Measurements from ENCODE around the gene PLPP6.

The PLPP6 gene
- 5.1 to 18.7 (median 7.9) reads per million in 9 experiments for total RNA-seq

- Mint-ChIP-seq H3K36me3 (ENCODE audit: insufficient read depth) (peaks cover 17% of the 10 kb centered on the region), H3K27me3 (no peaks in the 10 kb centered on the region), H3K27ac (peak within 1 kb of the TSS; percentile 95 to 96), H3K4me1 (ENCODE audit: low read depth in 2 of 2) (peaks cover 42 to 59% of the 10 kb centered on the region in 2 donors), H3K9me3 (peaks cover 0 to 2% of the 10 kb centered on the region in 2 donors), H3K4me3 (peak within 1 kb of the TSS; percentile 86 to 94)
- DNase-seq (peak; percentile 52 to 69 (median 54)), ATAC-seq (replicated peaks) (peak; percentile 66)
Observed at GRCh38 chr9:4662108-4662988, at the start of gene PLPP6. PLPP6 (plus strand) TSS chr9:4662294; CDS start chr9:4662376, 82 bp downstream.

DNA sequence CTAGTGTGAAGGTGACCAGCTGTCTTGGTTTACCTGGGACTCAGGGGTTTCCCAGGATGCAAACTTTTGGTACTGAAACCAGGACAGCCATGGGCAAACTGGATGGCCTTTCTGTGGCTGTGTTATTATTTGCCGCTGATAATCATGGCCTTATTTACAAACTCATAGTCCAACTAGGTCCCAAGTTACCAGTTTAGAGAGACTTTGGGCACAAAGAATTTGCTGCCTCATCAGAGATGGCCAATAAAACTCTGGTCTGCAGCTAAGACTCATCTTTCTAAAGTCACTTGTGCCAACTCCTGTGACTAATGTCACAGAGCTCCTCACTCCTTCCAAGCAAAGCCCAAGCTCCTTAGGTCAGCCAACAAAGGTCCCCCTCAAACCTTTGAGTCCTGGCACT, 47.5 kb upstream of the PLPP6 start:
- Mint-ChIP-seq H3K27me3 (no peaks in the 10 kb centered on the region), H3K4me3 (no peak overlapping the region), H3K36me3 (ENCODE audit: insufficient read depth) (peaks cover 2% of the 10 kb centered on the region), H3K27ac (no peak overlapping the region), H3K4me1 (ENCODE audit: low read depth in 2 of 2) (peaks cover 4 to 6% of the 10 kb centered on the region in 2 donors), H3K9me3 (peaks cover 0 to 2% of the 10 kb centered on the region in 2 donors)
- DNase-seq (no peak), ATAC-seq (replicated peaks) (no peak)

GRCh38 chr9:4615251-4615650, 46.8 kb upstream of the PLPP6 start:
- DNase-seq (no peak), ATAC-seq (replicated peaks) (no peak)
- no peak overlapping the region for H3K27ac Mint-ChIP-seq
- peaks cover 0 to 2% of the 10 kb centered on the region in 2 donors for H3K9me3 Mint-ChIP-seq
- H3K4me3 Mint-ChIP-seq, result no peak overlapping the region
- peaks cover 10 to 12% of the 10 kb centered on the region in 2 donors for H3K4me1 Mint-ChIP-seq (ENCODE audit: low read depth in 2 of 2)
- peaks cover 2% of the 10 kb centered on the region for H3K36me3 Mint-ChIP-seq (ENCODE audit: insufficient read depth)
- H3K27me3 Mint-ChIP-seq, result no peaks in the 10 kb centered on the region

- H3K9me3 Mint-ChIP-seq, result peaks cover 0 to 2% of the 10 kb centered on the region in 2 donors
- H3K4me3 Mint-ChIP-seq, result no peak overlapping the region
- no peak overlapping the region for H3K27ac Mint-ChIP-seq
- H3K4me1 Mint-ChIP-seq (ENCODE audit: low read depth in 2 of 2), result peaks cover 15 to 17% of the 10 kb centered on the region in 2 donors
- ATAC-seq (replicated peaks) (no peak), DNase-seq (no peak)
- H3K27me3 Mint-ChIP-seq, result no peaks in the 10 kb centered on the region
- peaks cover 2% of the 10 kb centered on the region for H3K36me3 Mint-ChIP-seq (ENCODE audit: insufficient read depth)
Observed at GRCh38 chr9:4615778-4616177, 46.3 kb upstream of the PLPP6 start.

DNA sequence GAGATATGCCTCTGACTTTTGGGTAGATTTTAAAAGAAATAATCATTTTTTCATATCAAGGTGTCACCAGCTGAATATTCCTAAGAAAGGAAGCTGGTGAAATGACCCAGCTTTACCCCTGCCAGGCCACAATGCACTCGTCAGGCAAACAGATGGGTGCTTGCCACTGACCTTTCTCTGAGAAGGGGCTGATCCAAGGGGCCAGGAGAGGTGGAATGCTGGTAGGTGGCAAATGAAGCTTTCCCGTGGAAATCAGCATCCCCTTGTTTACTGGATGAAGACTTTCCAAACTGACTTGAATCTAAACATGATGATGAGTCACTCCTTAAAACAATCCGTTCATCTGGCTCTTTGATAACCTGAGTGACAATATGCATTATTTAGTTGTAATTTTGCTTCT, 44.3 kb upstream of the PLPP6 start:
- ATAC-seq (replicated peaks), result no peak
- H3K27ac Mint-ChIP-seq, result no peak overlapping the region
- H3K36me3 Mint-ChIP-seq (ENCODE audit: insufficient read depth), result peaks cover 2% of the 10 kb centered on the region
- DNase-seq, result no peak
- no peak overlapping the region for H3K4me3 Mint-ChIP-seq
- H3K27me3 Mint-ChIP-seq, result no peaks in the 10 kb centered on the region
- H3K9me3 Mint-ChIP-seq, result no peaks in the 10 kb centered on the region
- H3K4me1 Mint-ChIP-seq (ENCODE audit: low read depth in 2 of 2), result peaks cover 16 to 18% of the 10 kb centered on the region in 2 donors

DNA sequence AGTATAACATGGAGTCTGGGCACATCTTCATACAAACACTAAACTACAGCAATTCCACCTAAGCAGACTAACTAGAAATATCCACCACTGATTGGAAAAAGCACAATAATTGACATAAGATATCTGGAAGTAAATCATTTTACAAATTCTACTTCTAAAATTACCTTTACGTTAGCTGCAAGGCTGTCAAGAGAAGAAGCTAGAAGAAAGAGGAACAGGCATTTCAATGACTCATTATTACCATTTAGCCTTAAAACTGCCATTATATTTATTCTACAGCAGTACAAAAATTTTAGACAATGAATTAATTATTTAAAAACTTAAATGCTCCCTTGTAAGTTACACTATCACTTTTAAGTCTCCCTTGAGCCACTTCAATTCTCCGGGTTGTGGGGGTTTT, 43.4 kb upstream of the PLPP6 start:
- Mint-ChIP-seq H3K27me3 (no peaks in the 10 kb centered on the region), H3K36me3 (ENCODE audit: insufficient read depth) (peaks cover 2% of the 10 kb centered on the region), H3K4me1 (ENCODE audit: low read depth in 2 of 2) (peaks cover 16 to 18% of the 10 kb centered on the region in 2 donors), H3K9me3 (no peaks in the 10 kb centered on the region), H3K27ac (no peak overlapping the region), H3K4me3 (peak overlapping the region in 1 of 2 donors; percentile 14)
- DNase-seq (no peak), ATAC-seq (replicated peaks) (no peak)

GRCh38 chr9:4620057-4620765, 41.9 kb upstream of the PLPP6 start:
- peaks cover 16 to 18% of the 10 kb centered on the region in 2 donors for H3K4me1 Mint-ChIP-seq (ENCODE audit: low read depth in 2 of 2)
- ATAC-seq (replicated peaks) (peak; percentile 79), DNase-seq (no peak)
- H3K9me3 Mint-ChIP-seq, result no peaks in the 10 kb centered on the region
- H3K4me3 Mint-ChIP-seq, result peak overlapping the region; percentile 3 to 48
- peaks cover 2% of the 10 kb centered on the region for H3K36me3 Mint-ChIP-seq (ENCODE audit: insufficient read depth)
- H3K27ac Mint-ChIP-seq, result peak overlapping the region; percentile 74 to 76
- no peaks in the 10 kb centered on the region for H3K27me3 Mint-ChIP-seq

DNA sequence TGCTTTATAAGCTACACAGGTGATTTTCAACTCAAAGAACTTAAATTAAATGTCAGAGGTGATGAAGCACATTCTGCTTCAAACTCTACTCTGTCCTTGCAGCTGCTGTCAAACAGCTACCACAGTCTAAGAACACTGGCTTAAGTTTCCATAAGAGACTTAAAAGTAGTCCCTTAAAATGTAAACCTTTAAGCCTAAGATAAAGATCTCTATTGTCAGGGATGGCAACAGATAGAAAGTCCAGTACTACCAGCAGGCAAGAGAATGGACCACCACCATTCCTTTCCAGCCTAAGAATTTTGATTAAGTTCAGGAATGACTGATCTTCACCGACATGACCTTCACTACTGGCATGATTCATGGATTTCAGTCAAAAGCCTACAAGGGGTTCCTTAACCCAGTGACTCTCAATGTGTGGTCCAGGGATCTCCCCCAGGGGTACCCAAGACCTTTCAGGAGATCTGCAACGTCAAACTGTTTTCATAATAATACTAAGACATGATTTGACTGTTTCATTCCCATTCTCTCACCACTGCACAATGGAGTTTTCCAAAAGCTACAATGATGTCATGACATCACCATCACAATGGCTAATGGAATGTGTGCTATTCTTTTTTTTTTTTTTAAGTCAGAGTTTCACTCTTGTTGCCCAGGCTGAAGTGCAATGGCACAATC, 41.1 kb upstream of the PLPP6 start:
- DNase-seq (no peak), ATAC-seq (replicated peaks) (no peak)
- Mint-ChIP-seq H3K4me3 (peak overlapping the region in 1 of 2 donors; percentile 48), H3K4me1 (ENCODE audit: low read depth in 2 of 2) (peaks cover 16 to 18% of the 10 kb centered on the region in 2 donors), H3K9me3 (no peaks in the 10 kb centered on the region), H3K27me3 (no peaks in the 10 kb centered on the region), H3K27ac (peak overlapping the region in 1 of 2 donors; percentile 76), H3K36me3 (ENCODE audit: insufficient read depth) (peaks cover 2% of the 10 kb centered on the region)

DNA sequence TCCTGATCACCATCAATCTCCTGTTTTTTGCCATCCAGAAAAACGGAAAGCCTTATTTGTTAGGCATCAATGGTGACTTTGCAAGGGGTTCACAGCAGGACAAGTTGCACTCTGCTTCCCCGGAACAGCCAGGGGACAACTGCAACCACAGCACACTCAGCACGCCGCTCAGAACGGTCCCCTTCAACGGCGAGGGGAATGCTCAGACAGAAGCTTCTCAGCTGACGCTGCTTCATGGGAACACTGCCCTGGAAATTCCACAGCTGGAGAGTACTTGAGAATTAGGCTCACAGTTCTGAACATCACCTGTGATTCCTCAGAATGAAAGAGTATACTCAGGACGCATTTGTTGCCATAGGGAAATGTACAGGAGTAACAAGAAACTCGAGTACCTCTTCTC, 40.1 kb upstream of the PLPP6 start:
- peaks cover 16 to 18% of the 10 kb centered on the region in 2 donors for H3K4me1 Mint-ChIP-seq (ENCODE audit: low read depth in 2 of 2)
- H3K27ac Mint-ChIP-seq, result no peak overlapping the region
- H3K9me3 Mint-ChIP-seq, result no peaks in the 10 kb centered on the region
- peaks cover 2% of the 10 kb centered on the region for H3K36me3 Mint-ChIP-seq (ENCODE audit: insufficient read depth)
- ATAC-seq (replicated peaks), result no peak
- no peak for DNase-seq
- H3K27me3 Mint-ChIP-seq, result no peaks in the 10 kb centered on the region
- no peak overlapping the region for H3K4me3 Mint-ChIP-seq

DNA sequence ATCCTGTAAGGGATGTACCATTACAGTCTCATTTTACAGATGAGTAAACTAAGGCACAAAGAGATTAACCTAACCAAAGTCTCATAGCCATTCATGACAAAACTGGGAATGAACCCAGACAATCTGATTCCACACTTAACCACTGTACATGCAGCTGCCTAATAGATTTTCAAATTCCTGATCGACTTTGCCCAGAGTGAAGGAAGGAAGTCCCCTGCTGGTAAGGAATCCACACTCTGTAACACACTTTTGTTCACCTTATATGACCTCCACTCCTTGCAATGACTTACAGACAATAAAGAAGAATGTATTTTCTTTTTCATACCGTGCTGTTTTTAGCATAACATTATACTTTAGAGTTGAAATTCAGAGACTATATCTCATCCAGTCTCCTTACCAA, 31.3 kb upstream of the PLPP6 start:
- no peaks in the 10 kb centered on the region for H3K36me3 Mint-ChIP-seq (ENCODE audit: insufficient read depth)
- no peaks in the 10 kb centered on the region for H3K27me3 Mint-ChIP-seq
- no peaks in the 10 kb centered on the region for H3K4me1 Mint-ChIP-seq (ENCODE audit: low read depth in 2 of 2)
- ATAC-seq (replicated peaks), result no peak
- H3K9me3 Mint-ChIP-seq, result no peaks in the 10 kb centered on the region
- no peak overlapping the region for H3K4me3 Mint-ChIP-seq
- H3K27ac Mint-ChIP-seq, result peak overlapping the region in 1 of 2 donors; percentile 25
- DNase-seq, result no peak

DNA sequence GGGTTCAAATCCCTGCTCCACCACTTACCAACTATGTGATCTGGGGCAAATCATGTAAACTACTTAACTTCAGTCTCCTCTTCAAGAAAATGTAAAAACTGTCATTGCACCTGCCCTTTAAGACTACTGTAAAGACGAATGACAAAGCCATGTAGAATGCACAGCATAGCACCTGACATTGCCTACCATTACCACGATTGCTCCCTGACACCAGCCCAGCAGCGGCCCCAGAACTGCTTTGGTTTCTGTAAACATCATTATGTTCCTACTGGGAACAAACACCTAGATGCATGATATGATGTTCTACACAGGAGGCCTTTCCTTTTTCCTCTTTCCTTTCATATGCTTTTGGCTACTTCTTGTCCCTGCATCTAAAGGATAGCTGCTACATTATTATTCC, 23.1 kb upstream of the PLPP6 start:
- DNase-seq (no peak), ATAC-seq (replicated peaks) (no peak)
- H3K4me1 Mint-ChIP-seq (ENCODE audit: low read depth in 2 of 2), result peaks cover 0 to 10% of the 10 kb centered on the region in 2 donors
- no peak overlapping the region for H3K4me3 Mint-ChIP-seq
- H3K27ac Mint-ChIP-seq, result no peak overlapping the region
- H3K36me3 Mint-ChIP-seq (ENCODE audit: insufficient read depth), result no peaks in the 10 kb centered on the region
- H3K9me3 Mint-ChIP-seq, result no peaks in the 10 kb centered on the region
- no peaks in the 10 kb centered on the region for H3K27me3 Mint-ChIP-seq

- no peak for DNase-seq
- Mint-ChIP-seq H3K36me3 (ENCODE audit: insufficient read depth) (peaks cover 1% of the 10 kb centered on the region), H3K4me3 (no peak overlapping the region), H3K9me3 (no peaks in the 10 kb centered on the region), H3K4me1 (ENCODE audit: low read depth in 2 of 2) (peaks cover 0 to 10% of the 10 kb centered on the region in 2 donors), H3K27me3 (no peaks in the 10 kb centered on the region), H3K27ac (no peak overlapping the region)
- ATAC-seq (replicated peaks), result no peak
Observed at GRCh38 chr9:4639420-4639819, 22.7 kb upstream of the PLPP6 start.

- Mint-ChIP-seq H3K4me1 (ENCODE audit: low read depth in 2 of 2) (peaks cover 1 to 10% of the 10 kb centered on the region in 2 donors), H3K27ac (no peak overlapping the region), H3K9me3 (no peaks in the 10 kb centered on the region), H3K27me3 (no peaks in the 10 kb centered on the region), H3K36me3 (ENCODE audit: insufficient read depth) (peaks cover 6% of the 10 kb centered on the region), H3K4me3 (no peak overlapping the region)
- DNase-seq, result peak; percentile 25 to 63 (median 38)
- peak; percentile 44 for ATAC-seq (replicated peaks)
Observed at GRCh38 chr9:4640027-4640426, 22.1 kb upstream of the PLPP6 start.
